GM18526 (cell line): ENCODE results near the gene NKX2-3.

Experiments used
- POLR2A ChIP-seq: IDR thresholded peaks from 3 replicates; pipeline ENCODE4 v1.6.1; 2011; ENCODE audit not compliant: insufficient read length; ENCODE audit errors: extremely low read depth

Gene NKX2-3

DNA sequence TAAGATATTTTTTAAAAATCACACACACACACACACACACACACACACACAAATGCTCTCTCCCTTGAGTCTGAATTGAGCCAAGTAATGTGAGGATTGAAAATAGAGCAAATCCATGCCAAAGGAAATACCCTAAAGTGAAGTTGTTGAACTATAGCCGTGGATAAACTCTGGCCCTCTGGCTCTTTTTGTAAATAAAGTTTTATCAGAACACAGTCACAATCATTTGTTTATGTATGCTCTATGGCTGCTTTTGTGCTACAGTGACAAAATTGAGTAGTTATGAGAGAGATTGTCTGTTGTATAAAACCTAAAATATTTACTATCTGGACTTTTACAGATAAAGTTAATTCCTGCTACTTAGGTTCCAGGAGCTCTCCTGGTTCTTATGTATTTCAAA, 39.1 kb downstream of the NKX2-3 start:
- no peak for TF ChIP-seq POLR2A

DNA sequence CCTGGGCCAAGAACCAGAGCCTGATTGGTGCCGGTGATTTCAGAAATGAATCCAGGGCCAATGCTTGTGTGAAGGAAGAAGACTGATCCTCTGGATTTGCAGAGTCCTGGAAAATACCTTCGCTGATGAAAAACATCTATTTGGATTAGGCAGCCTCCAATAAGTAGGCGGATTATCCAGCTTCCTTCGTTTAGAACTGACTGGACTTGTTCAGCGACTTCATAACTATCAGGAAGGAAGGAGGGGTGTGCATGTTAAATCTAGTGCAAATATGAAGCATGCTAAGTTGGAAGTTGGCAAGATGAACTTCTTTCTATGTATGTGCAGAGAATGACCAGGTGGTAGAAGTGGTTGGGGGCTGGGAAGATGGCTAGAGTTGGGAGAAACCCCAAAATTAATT, 41.0 kb downstream of the NKX2-3 start:
- no peak for TF ChIP-seq POLR2A

DNA sequence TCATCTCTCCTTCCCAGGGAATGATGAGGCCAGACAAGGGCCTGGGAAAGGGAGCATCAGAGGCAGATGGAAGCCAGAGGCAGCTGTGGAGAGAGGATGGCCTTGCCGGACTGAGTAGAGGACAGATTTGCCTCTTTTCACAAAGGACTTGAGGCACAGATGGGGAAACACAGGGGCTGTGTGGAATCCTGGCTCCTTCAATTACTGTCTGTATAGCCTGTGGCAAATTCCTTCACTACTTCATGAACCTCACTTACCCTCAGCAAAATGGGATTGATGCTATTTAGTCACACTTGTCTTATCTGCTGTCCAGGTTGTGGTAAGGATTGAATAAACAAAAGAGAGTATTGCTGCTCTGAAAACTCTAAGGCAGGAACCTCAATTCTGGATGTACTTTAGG, 47.2 kb downstream of the NKX2-3 start:
- TF ChIP-seq POLR2A = no peak

- no peak for TF ChIP-seq POLR2A
Observed at GRCh38 chr10:99582255-99582770, 49.6 kb downstream of the NKX2-3 start.

- TF ChIP-seq POLR2A = no peak
Observed at GRCh38 chr10:99583687-99584086, 50.9 kb downstream of the NKX2-3 start.
